HepG2 (cell line): ENCODE results near the gene FASTKD2. TPM values are rescaled to one million over a fixed set of nuclear protein-coding genes. Genes with fewer than 3 reads are reported as not detected.
A peak's percentile ranks its signal among the peaks of the same experiment; 100 is the strongest.

Experiments used
- AHR ChIP-seq: IDR thresholded peaks from 2 replicates; pipeline ENCODE4 v1.6.1; 2018; ENCODE audit warnings: missing genetic modification reagents, missing compliant biosample characterization
- KLF16 ChIP-seq, 2 experiments: sonication (generic) in 1 of 2; formaldehyde crosslinking in 1 of 2; IDR thresholded peaks; 2 replicates each; pipeline versions ENCODE4 v1.6.1 to v1.8.0; 2016 to 2023; ENCODE audit warnings: missing genetic modification reagents in 2 of 2, missing compliant biosample characterization in 1 of 2
- NCOA1 ChIP-seq: sonication (generic); formaldehyde crosslinking; IDR thresholded peaks from 2 replicates; pipeline ENCODE4 v1.9.0; 2021; ENCODE audit warnings: missing genetic modification reagents
- RELA ChIP-seq: sonication (generic); formaldehyde crosslinking; IDR thresholded peaks from 2 replicates; pipeline ENCODE4 v1.4.0; 2020; ENCODE audit warnings: missing genetic modification reagents
- ZBTB40 ChIP-seq, 2 experiments: fragments of 450-650 bp in 1 of 2; sonication (generic) in 1 of 2; formaldehyde crosslinking in 1 of 2; IDR thresholded peaks; 2 replicates each; pipeline versions ENCODE4 v1.6.1 to v1.8.0; 2016 to 2022; ENCODE audit warnings: antibody characterized with exemption in 1 of 2, mild to moderate bottlenecking in 1 of 2, missing genetic modification reagents in 1 of 2
- ZMAT5 ChIP-seq: sonication (generic); formaldehyde crosslinking; IDR thresholded peaks from 2 replicates; pipeline ENCODE4 v1.5.0; 2020; ENCODE audit warnings: mild to moderate bottlenecking, low read depth, missing genetic modification reagents, borderline replicate concordance
- ZMYM3 ChIP-seq: sonication (generic); formaldehyde crosslinking; IDR thresholded peaks from 2 replicates; pipeline ENCODE4 v1.5.1; 2020; ENCODE audit warnings: mild to moderate bottlenecking, missing genetic modification reagents
- ZNF180 ChIP-seq: sonication (generic); formaldehyde crosslinking; IDR thresholded peaks from 2 replicates; pipeline ENCODE4 v1.4.0; 2020; ENCODE audit warnings: low read depth, missing genetic modification reagents, borderline replicate concordance
- ZNF33A ChIP-seq: sonication (generic); formaldehyde crosslinking; IDR thresholded peaks from 2 replicates; pipeline ENCODE4 v1.5.1; 2020; ENCODE audit warnings: missing genetic modification reagents, mild to moderate bottlenecking, moderate library complexity, borderline replicate concordance
- ZNF577 ChIP-seq: sonication (generic); formaldehyde crosslinking; IDR thresholded peaks from 2 replicates; pipeline ENCODE4 v1.4.0; 2020; ENCODE audit warnings: mild to moderate bottlenecking, low read depth, missing genetic modification reagents, borderline replicate concordance
- ZNF670 ChIP-seq: sonication (generic); formaldehyde crosslinking; IDR thresholded peaks from 2 replicates; pipeline ENCODE4 v1.8.0; 2022; ENCODE audit warnings: mild to moderate bottlenecking, missing genetic modification reagents, borderline replicate concordance
- ZNF782 ChIP-seq: sonication (generic); formaldehyde crosslinking; IDR thresholded peaks from 2 replicates; pipeline ENCODE4 v1.4.0; 2020; ENCODE audit warnings: missing genetic modification reagents, mild to moderate bottlenecking, borderline replicate concordance
- ZNF839 ChIP-seq: sonication (generic); formaldehyde crosslinking; IDR thresholded peaks from 2 replicates; pipeline ENCODE4 v1.4.0; 2020; ENCODE audit warnings: missing genetic modification reagents, mild to moderate bottlenecking, borderline replicate concordance
- polyA plus RNA-seq, 8 experiments: library from polyadenylated mRNA; depleted of rRNA in 3 of 8; stranded (reverse) in 7 of 8; unstranded in 1 of 8; fragments of >200 nt; fragmentation: Illumina TruSeq in 4 of 8; extraction: Trizol in 4 of 8; gene quantifications; 2 replicates each; pipeline versions ENCODE4 v1.2.1 to v1.2.3, GENCODE V29; 2011 to 2016; ENCODE audit warnings: low read depth in 4 of 8, missing spikeins in 1 of 8, mixed read lengths in 1 of 8; ENCODE audit not compliant: insufficient read depth in 1 of 8
- total RNA-seq, 5 experiments: library from RNA; depleted of rRNA; stranded (reverse); fragments of >200 nt; fragmentation: Illumina TruSeq; extraction: Trizol; gene quantifications; 2 replicates each; pipeline ENCODE4 v1.2.3, GENCODE V29; 2016; ENCODE audit warnings: low read depth in 1 of 5
- TF ChIP-seq, protein P1 (sequence below): sonication (generic); formaldehyde crosslinking; IDR thresholded peaks from 2 replicates; pipeline ENCODE4 v1.5.0; 2020; ENCODE audit warnings: mild to moderate bottlenecking, missing genetic modification reagents, moderate library complexity
- TF ChIP-seq, protein P2 (sequence below): sonication (generic); formaldehyde crosslinking; IDR thresholded peaks from 2 replicates; pipeline ENCODE4 v1.9.0; 2021; ENCODE audit warnings: missing genetic modification reagents, mild to moderate bottlenecking, borderline replicate concordance

The FASTKD2 gene
- total and polyA plus RNA-seq, 2 of the 13 experiments (the other 11 are each of a cell fraction or from before 2014, with no cell fraction given), result 41.1 to 77.8 TPM

- TF ChIP-seq ZNF782 (CRISPR knock-in tag) (peak; percentile 39), ZNF839 (no peak), ZMAT5 (no peak), ZNF670 (CRISPR knock-in tag) (peak; percentile 84; the same call in 1 of the 2 replicates), ZNF180 (CRISPR knock-in tag) (no peak), ZBTB40 (IDR thresholded peaks at IDR 0.05) (no peak), ZBTB40 (CRISPR knock-in tag; IDR thresholded peaks at IDR 0.05) (peak; percentile 63; the same call in 1 of the 2 replicates), AHR (CRISPR knock-in tag) (no peak; the same call in 1 of the 2 replicates), RELA (CRISPR knock-in tag) (no peak; the same call in 1 of the 2 replicates), ZNF577 (CRISPR knock-in tag) (0 out of 2 replicates have a peak, but pooled peaks have one; percentile 65), NCOA1 (no peak; the same call in 1 of the 2 replicates), KLF16 (CRISPR knock-in tag; IDR thresholded peaks at IDR 0.05) (peak in 1 of 2 experiments; percentile 87; a peak in 2 of 4 replicates), ZNF33A (CRISPR knock-in tag) (no peak), ZMYM3 (CRISPR knock-in tag) (peak; percentile 68)
- TF ChIP-seq, protein P1, sequence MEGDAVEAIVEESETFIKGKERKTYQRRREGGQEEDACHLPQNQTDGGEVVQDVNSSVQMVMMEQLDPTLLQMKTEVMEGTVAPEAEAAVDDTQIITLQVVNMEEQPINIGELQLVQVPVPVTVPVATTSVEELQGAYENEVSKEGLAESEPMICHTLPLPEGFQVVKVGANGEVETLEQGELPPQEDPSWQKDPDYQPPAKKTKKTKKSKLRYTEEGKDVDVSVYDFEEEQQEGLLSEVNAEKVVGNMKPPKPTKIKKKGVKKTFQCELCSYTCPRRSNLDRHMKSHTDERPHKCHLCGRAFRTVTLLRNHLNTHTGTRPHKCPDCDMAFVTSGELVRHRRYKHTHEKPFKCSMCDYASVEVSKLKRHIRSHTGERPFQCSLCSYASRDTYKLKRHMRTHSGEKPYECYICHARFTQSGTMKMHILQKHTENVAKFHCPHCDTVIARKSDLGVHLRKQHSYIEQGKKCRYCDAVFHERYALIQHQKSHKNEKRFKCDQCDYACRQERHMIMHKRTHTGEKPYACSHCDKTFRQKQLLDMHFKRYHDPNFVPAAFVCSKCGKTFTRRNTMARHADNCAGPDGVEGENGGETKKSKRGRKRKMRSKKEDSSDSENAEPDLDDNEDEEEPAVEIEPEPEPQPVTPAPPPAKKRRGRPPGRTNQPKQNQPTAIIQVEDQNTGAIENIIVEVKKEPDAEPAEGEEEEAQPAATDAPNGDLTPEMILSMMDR (CRISPR knock-in tag), result no peak
- TF ChIP-seq, protein P2, sequence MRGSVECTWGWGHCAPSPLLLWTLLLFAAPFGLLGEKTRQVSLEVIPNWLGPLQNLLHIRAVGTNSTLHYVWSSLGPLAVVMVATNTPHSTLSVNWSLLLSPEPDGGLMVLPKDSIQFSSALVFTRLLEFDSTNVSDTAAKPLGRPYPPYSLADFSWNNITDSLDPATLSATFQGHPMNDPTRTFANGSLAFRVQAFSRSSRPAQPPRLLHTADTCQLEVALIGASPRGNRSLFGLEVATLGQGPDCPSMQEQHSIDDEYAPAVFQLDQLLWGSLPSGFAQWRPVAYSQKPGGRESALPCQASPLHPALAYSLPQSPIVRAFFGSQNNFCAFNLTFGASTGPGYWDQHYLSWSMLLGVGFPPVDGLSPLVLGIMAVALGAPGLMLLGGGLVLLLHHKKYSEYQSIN (CRISPR knock-in tag), result 0 out of 2 replicates have a peak, but pooled peaks have one; percentile 6
Observed at GRCh38 chr2:206765242-206766056, at the start of gene FASTKD2, which contains the start of gene MDH1B (continued).
